SK-N-SH treated with all-trans-retinoic acid at 6 μM for 48 hours (cell line): ENCODE results near the gene RHO.

Source experiments
- ARNTL ChIP-seq: fragments of 450-650 bp; formaldehyde crosslinking; IDR thresholded peaks from 2 replicates; pipeline ENCODE4 v1.5.0; 2020; ENCODE audit warnings: low read depth, mild to moderate bottlenecking, moderate library complexity, borderline replicate concordance
- BACH2 ChIP-seq: fragments of 250-450 bp; sonication (Bioruptor Pico); IDR thresholded peaks from 2 replicates; pipeline ENCODE4 v1.9.0; 2021; ENCODE audit warnings: mild to moderate bottlenecking, borderline replicate concordance
- CSDC2 ChIP-seq: fragments of 250-450 bp; sonication (Bioruptor Pico); IDR thresholded peaks from 2 replicates; pipeline ENCODE4 v1.5.0; 2020; ENCODE audit warnings: mild to moderate bottlenecking, moderate library complexity
- ESRRG ChIP-seq: fragments of 250-450 bp; sonication (Bioruptor Pico); IDR thresholded peaks from 2 replicates; pipeline ENCODE4 v1.6.1; 2021; ENCODE audit warnings: mild to moderate bottlenecking
- GLIS3 ChIP-seq: fragments of 250-450 bp; sonication (Bioruptor Pico); IDR thresholded peaks from 2 replicates; pipeline ENCODE4 v1.5.0; 2020; ENCODE audit warnings: mild to moderate bottlenecking, moderate library complexity
- RARB ChIP-seq: fragments of 250-450 bp; sonication (Bioruptor Pico); IDR thresholded peaks from 2 replicates; pipeline ENCODE4 v1.8.0; 2021; ENCODE audit warnings: mild to moderate bottlenecking, moderate library complexity
- TCF4 ChIP-seq: fragments of 250-450 bp; sonication (Bioruptor Pico); IDR thresholded peaks from 2 replicates; pipeline ENCODE4 v1.8.0; 2021; ENCODE audit warnings: mild to moderate bottlenecking, moderate library complexity, borderline replicate concordance
- ZC3H10 ChIP-seq: fragments of 250-450 bp; sonication (Bioruptor Pico); IDR thresholded peaks from 2 replicates; pipeline ENCODE4 v1.5.1; 2021; ENCODE audit warnings: mild to moderate bottlenecking, moderate library complexity
- ZFP3 ChIP-seq: fragments of 250-450 bp; sonication (Bioruptor Pico); IDR thresholded peaks from 2 replicates; pipeline ENCODE4 v1.5.0; 2020; ENCODE audit warnings: mild to moderate bottlenecking, moderate library complexity
- ZNF565 ChIP-seq: fragments of 450-650 bp; formaldehyde crosslinking; conservative IDR thresholded peaks from 2 replicates; pipeline ENCODE4 v1.5.0; 2020; ENCODE audit warnings: low read depth, mild to moderate bottlenecking, moderate library complexity
- TF ChIP-seq, protein P1 (sequence below): fragments of 250-450 bp; sonication (Bioruptor Pico); IDR thresholded peaks from 2 replicates; pipeline ENCODE4 v1.8.0; 2021; ENCODE audit warnings: low read depth, mild to moderate bottlenecking, moderate library complexity, borderline replicate concordance
- TF ChIP-seq, protein P2 (sequence below): fragments of 250-450 bp; sonication (Bioruptor Pico); IDR thresholded peaks from 2 replicates; pipeline ENCODE4 v1.5.1; 2020; ENCODE audit warnings: low read depth, mild to moderate bottlenecking, moderate library complexity
- TF ChIP-seq, protein P3 (sequence below): fragments of 250-450 bp; sonication (Bioruptor Pico); IDR thresholded peaks from 2 replicates; pipeline ENCODE4 v1.8.0; 2020; ENCODE audit warnings: mild to moderate bottlenecking, moderate library complexity, borderline replicate concordance
- TF ChIP-seq, protein P4 (sequence below): fragments of 250-450 bp; sonication (Bioruptor Pico); IDR thresholded peaks from 2 replicates; pipeline ENCODE4 v1.5.1; 2021; ENCODE audit warnings: mild to moderate bottlenecking, moderate library complexity

DNA sequence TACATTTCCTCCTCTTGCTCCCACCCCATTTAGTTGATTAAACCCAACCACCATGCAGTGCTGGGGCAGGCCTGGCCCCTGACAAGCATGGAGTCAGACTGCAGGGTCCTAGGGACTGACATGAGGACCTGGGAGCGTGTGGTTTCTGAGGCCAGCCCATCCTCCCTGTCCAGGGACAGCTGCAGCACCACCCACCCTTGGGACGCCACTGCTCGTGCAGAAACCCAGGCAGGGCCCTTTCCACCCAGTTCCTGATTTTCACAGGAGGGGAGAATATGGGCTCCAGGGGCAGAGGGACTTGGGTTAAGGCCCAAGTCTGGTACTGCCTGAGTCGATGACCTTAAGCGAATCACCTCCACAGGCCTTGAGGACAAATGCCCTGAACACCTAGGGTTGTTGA is 54.4 kb downstream of the RHO start:
- no peak for TF ChIP-seq RARB
- TF ChIP-seq ARNTL (CRISPR knock-in tag), result no peak
- no peak for TF ChIP-seq GLIS3 (CRISPR knock-in tag)
- TF ChIP-seq CSDC2 (CRISPR knock-in tag), result no peak
- no peak for TF ChIP-seq TCF4
- TF ChIP-seq, protein P1, sequence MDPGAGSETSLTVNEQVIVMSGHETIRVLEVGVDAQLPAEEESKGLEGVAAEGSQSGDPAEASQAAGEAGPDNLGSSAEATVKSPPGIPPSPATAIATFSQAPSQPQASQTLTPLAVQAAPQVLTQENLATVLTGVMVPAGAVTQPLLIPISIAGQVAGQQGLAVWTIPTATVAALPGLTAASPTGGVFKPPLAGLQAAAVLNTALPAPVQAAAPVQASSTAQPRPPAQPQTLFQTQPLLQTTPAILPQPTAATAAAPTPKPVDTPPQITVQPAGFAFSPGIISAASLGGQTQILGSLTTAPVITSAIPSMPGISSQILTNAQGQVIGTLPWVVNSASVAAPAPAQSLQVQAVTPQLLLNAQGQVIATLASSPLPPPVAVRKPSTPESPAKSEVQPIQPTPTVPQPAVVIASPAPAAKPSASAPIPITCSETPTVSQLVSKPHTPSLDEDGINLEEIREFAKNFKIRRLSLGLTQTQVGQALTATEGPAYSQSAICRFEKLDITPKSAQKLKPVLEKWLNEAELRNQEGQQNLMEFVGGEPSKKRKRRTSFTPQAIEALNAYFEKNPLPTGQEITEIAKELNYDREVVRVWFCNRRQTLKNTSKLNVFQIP, result no peak
- no peak for TF ChIP-seq ZFP3
- TF ChIP-seq, protein P2, sequence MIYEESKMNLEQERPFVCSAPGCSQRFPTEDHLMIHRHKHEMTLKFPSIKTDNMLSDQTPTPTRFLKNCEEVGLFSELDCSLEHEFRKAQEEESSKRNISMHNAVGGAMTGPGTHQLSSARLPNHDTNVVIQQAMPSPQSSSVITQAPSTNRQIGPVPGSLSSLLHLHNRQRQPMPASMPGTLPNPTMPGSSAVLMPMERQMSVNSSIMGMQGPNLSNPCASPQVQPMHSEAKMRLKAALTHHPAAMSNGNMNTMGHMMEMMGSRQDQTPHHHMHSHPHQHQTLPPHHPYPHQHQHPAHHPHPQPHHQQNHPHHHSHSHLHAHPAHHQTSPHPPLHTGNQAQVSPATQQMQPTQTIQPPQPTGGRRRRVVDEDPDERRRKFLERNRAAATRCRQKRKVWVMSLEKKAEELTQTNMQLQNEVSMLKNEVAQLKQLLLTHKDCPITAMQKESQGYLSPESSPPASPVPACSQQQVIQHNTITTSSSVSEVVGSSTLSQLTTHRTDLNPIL (CRISPR knock-in tag), result no peak
- TF ChIP-seq BACH2 (CRISPR knock-in tag), result no peak
- TF ChIP-seq, protein P3, sequence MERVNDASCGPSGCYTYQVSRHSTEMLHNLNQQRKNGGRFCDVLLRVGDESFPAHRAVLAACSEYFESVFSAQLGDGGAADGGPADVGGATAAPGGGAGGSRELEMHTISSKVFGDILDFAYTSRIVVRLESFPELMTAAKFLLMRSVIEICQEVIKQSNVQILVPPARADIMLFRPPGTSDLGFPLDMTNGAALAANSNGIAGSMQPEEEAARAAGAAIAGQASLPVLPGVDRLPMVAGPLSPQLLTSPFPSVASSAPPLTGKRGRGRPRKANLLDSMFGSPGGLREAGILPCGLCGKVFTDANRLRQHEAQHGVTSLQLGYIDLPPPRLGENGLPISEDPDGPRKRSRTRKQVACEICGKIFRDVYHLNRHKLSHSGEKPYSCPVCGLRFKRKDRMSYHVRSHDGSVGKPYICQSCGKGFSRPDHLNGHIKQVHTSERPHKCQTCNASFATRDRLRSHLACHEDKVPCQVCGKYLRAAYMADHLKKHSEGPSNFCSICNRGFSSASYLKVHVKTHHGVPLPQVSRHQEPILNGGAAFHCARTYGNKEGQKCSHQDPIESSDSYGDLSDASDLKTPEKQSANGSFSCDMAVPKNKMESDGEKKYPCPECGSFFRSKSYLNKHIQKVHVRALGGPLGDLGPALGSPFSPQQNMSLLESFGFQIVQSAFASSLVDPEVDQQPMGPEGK (CRISPR knock-in tag), result no peak
- TF ChIP-seq, protein P4, sequence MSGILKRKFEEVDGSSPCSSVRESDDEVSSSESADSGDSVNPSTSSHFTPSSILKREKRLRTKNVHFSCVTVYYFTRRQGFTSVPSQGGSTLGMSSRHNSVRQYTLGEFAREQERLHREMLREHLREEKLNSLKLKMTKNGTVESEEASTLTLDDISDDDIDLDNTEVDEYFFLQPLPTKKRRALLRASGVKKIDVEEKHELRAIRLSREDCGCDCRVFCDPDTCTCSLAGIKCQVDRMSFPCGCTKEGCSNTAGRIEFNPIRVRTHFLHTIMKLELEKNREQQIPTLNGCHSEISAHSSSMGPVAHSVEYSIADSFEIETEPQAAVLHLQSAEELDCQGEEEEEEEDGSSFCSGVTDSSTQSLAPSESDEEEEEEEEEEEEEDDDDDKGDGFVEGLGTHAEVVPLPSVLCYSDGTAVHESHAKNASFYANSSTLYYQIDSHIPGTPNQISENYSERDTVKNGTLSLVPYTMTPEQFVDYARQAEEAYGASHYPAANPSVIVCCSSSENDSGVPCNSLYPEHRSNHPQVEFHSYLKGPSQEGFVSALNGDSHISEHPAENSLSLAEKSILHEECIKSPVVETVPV, result no peak
- no peak for TF ChIP-seq ESRRG (CRISPR knock-in tag)
- TF ChIP-seq ZNF565 (CRISPR knock-in tag), result no peak
- TF ChIP-seq ZC3H10 (CRISPR knock-in tag), result no peak
